Pancreas (tissue), 10 donors: Measurements from ENCODE around the gene ZMIZ1. TPM values are rescaled to one million over a fixed set of nuclear protein-coding genes. Genes with fewer than 3 reads are reported as not detected.

Experiments used
- ATAC-seq, 4 donors: fragments of 200-7000 bp; cut with Tn5 transposase; one replicate each; pipeline versions ENCODE4 v1.8.0 to v1.9.1; 2020; ENCODE audit warnings: mild to moderate bottlenecking in 4 of 4, moderate library complexity in 4 of 4
- DNase-seq, 6 donors: peaks; one replicate each; pipeline ENCODE4 v3.0.0-alpha.2; 2020
- FAIRE-seq: peaks from 2 replicates; lab custom pipeline; 2012; peaks lifted over from hg19 to GRCh38; lab: Jason Lieb, UNC
- H3K27ac ChIP-seq, 4 donors: fragments of 200-600 bp; sonication (generic); 1 replicate in 3 of 4; 2 replicates in 1 of 4; pipeline versions ENCODE4 v1.5.0 to v1.8.0; 2020
- H3K27me3 ChIP-seq, 4 donors: fragments of 200-600 bp; one replicate each; pipeline ENCODE4 v1.8.0; 2021
- H3K36me3 ChIP-seq, 3 donors: fragments of 200-600 bp; sonication (generic) in 1 of 3; one replicate each; pipeline versions ENCODE4 v1.5.0 to v1.8.0; 2020 to 2021
- H3K4me1 ChIP-seq, 3 donors: fragments of 200-600 bp; one replicate each; pipeline ENCODE4 v1.8.0; 2021
- H3K4me3 ChIP-seq, 4 donors: fragments of 200-600 bp; sonication (generic) in 2 of 4; one replicate each; pipeline versions ENCODE4 v1.5.0 to v1.8.0; 2020 to 2021
- H3K9me3 ChIP-seq, 4 donors: fragments of 200-600 bp; one replicate each; pipeline ENCODE4 v1.8.0; 2021
- CTCF ChIP-seq, 4 donors: fragments of 200-600 bp; sonication (generic) in 3 of 4; IDR thresholded peaks; one replicate each; pipeline versions ENCODE4 v1.5.0 to v1.8.0; 2021; ENCODE audit warnings: antibody characterized with exemption in 4 of 4
- WGBS, 2 donors: extraction: QIAGEN DNeasy Blood & Tissue Kit; methylation state at CpG; one replicate each; pipeline ENCODE4 v1.1.7; 2013; 5-methylcytosine and 5-hydroxymethylcytosine counted together
- intact Hi-C, 3 donors: fragments of 100-400 bp; cut with DNase I; formaldehyde crosslinking; loops; one replicate each; pipeline versions ENCODE4 v1.11.1 to v1.14.2; 2022
- polyA plus RNA-seq, 2 donors: library from polyadenylated mRNA; stranded (reverse); fragments of 200-250 nt; gene quantifications; one replicate each; pipeline ENCODE4 v1.2.3, GENCODE V29; 2013
- total RNA-seq, 6 donors: library from RNA; stranded (reverse); fragmentation: NEBNext Ultra II Directional in 4 of 6; extraction: Animal tissue kit (Norgen Biotek cat#: 25700) in 4 of 6; gene quantifications; one replicate each; pipeline versions ENCODE4 v1.2.1 to v1.2.4, GENCODE V29; 2021 to 2023
- donor health status: healthy with polysubstance abuse.
- donor health status: DM: no; HTN: no; CAD: no; lungs with moderate emphysema.
- donor health status: DM: no; HTN: no; CAD: no.
- donor health status: control.
- donor health status: control.
- donor health status: Bipolar disorder and iron deficiency.
- donor health status: DM: yes; HTN: yes; CAD: no.
- donor health status: DM: no; HTN: no; CAD: no.
- donor health status: DM: no; HTN: no; CAD: no.
- donor health status: DM: yes; HTN: yes; CAD: no.

The ZMIZ1 gene
- total and polyA plus RNA-seq, 8 donors: 14.5 to 45.0 (median 21.9) TPM

GRCh38 chr10:79167537-79167936 is 98.8 kb downstream of the ZMIZ1 start:
- DNase-seq: no peak
- H3K36me3 ChIP-seq: peaks cover 0 to 16% (median 2%) of the 10 kb centered on the region in 3 donors
- TF ChIP-seq CTCF (IDR thresholded peaks at IDR 0.05): no peak
- no peak for FAIRE-seq
- H3K27ac ChIP-seq: no peak overlapping the region
- no peaks in the 10 kb centered on the region for H3K4me1 ChIP-seq
- no peak overlapping the region for H3K4me3 ChIP-seq
- no peak for ATAC-seq
- intact Hi-C loops: no loop called here
- H3K9me3 ChIP-seq: no peaks in the 10 kb centered on the region
- no peaks in the 10 kb centered on the region for H3K27me3 ChIP-seq
- WGBS, 2 donors: 79 to 84% methylated on average over 8 of the region's 8 CpGs

- H3K36me3 ChIP-seq: peaks cover 0 to 16% (median 2%) of the 10 kb centered on the region in 3 donors
- H3K27ac ChIP-seq: no peak overlapping the region
- no peak overlapping the region for H3K4me3 ChIP-seq
- no peak for ATAC-seq
- no peak for DNase-seq
- H3K4me1 ChIP-seq: no peaks in the 10 kb centered on the region
- H3K27me3 ChIP-seq: no peaks in the 10 kb centered on the region
- WGBS, 2 donors: 93 to 97% methylated on average over 5 of the region's 5 CpGs
- TF ChIP-seq CTCF (IDR thresholded peaks at IDR 0.05): no peak
- no peaks in the 10 kb centered on the region for H3K9me3 ChIP-seq
- intact Hi-C loops: no loop called here
- FAIRE-seq: no peak
Observed at GRCh38 chr10:79168210-79168609, 99.4 kb downstream of the ZMIZ1 start.

GRCh38 chr10:79170226-79170752 is 101.5 kb downstream of the ZMIZ1 start:
- Histone ChIP-seq H3K27ac (no peak overlapping the region), H3K4me3 (no peak overlapping the region), H3K36me3 (peaks cover 0 to 16% (median 2%) of the 10 kb centered on the region in 3 donors), H3K4me1 (no peaks in the 10 kb centered on the region), H3K9me3 (no peaks in the 10 kb centered on the region), H3K27me3 (no peaks in the 10 kb centered on the region)
- intact Hi-C loops: no loop called here
- FAIRE-seq: no peak
- WGBS, 2 donors: 97 to 99% methylated on average over 4 of the region's 4 CpGs
- no peak for TF ChIP-seq CTCF (IDR thresholded peaks at IDR 0.05)
- DNase-seq: no peak
- ATAC-seq: no peak

- WGBS, 2 donors: 83 to 85% methylated on average over 9 of the region's 9 CpGs
- H3K27ac ChIP-seq: no peak overlapping the region
- H3K9me3 ChIP-seq: no peaks in the 10 kb centered on the region
- FAIRE-seq: no peak
- no peak for ATAC-seq
- peaks cover 0 to 16% (median 2%) of the 10 kb centered on the region in 3 donors for H3K36me3 ChIP-seq
- intact Hi-C loops: no loop called here
- DNase-seq: no peak
- no peaks in the 10 kb centered on the region for H3K27me3 ChIP-seq
- no peak overlapping the region for H3K4me3 ChIP-seq
- no peak for TF ChIP-seq CTCF (IDR thresholded peaks at IDR 0.05)
- H3K4me1 ChIP-seq: no peaks in the 10 kb centered on the region
Observed at GRCh38 chr10:79170993-79171392, 102.2 kb downstream of the ZMIZ1 start.

GRCh38 chr10:79171504-79171903 is 102.7 kb downstream of the ZMIZ1 start:
- 93 to 100% methylated on average over 5 of the region's 5 CpGs for WGBS, 2 donors
- Histone ChIP-seq H3K4me1 (peaks cover 0 to 3% (median 2%) of the 10 kb centered on the region in 3 donors), H3K27me3 (no peaks in the 10 kb centered on the region), H3K27ac (no peak overlapping the region), H3K4me3 (no peak overlapping the region), H3K9me3 (no peaks in the 10 kb centered on the region), H3K36me3 (peaks cover 0 to 16% (median 2%) of the 10 kb centered on the region in 3 donors)
- intact Hi-C loops: no loop called here
- no peak for TF ChIP-seq CTCF (IDR thresholded peaks at IDR 0.05)
- no peak for DNase-seq
- ATAC-seq: no peak
- no peak for FAIRE-seq
